Memory B cell (primary cell): ENCODE measurements around the gene BBS9.

Experiments
- ATAC-seq: fragments of 150-1000 bp; cut with Tn5 transposase; 2 replicates; pipeline ENCODE4 v1.10.0; 2021; ENCODE audit warnings: low read depth, mild to moderate bottlenecking, moderate library complexity
- DNase-seq, 2 donors: peaks; one replicate each; pipeline ENCODE4 v3.0.0; 2022; ENCODE audit warnings: low spot score in 2 of 2
- H3K27ac Mint-ChIP-seq: one replicate; pipeline ENCODE4 v1.8.0; 2022; ENCODE audit warnings: mild to moderate bottlenecking, moderate library complexity, mixed read lengths
- H3K27me3 Mint-ChIP-seq: one replicate; pipeline ENCODE4 v1.8.0; 2022; ENCODE audit warnings: mixed read lengths
- H3K36me3 Mint-ChIP-seq: one replicate; pipeline ENCODE4 v1.8.0; 2022; ENCODE audit warnings: mild to moderate bottlenecking, mixed read lengths
- H3K4me1 Mint-ChIP-seq: one replicate; pipeline ENCODE4 v1.8.0; 2022; ENCODE audit warnings: mixed read lengths
- H3K4me3 Mint-ChIP-seq: one replicate; pipeline ENCODE4 v1.8.0; 2022; ENCODE audit warnings: mild to moderate bottlenecking, moderate library complexity, mixed read lengths
- H3K9me3 Mint-ChIP-seq: one replicate; pipeline ENCODE4 v1.8.0; 2022; ENCODE audit warnings: mixed read lengths

Gene BBS9

GRCh38 chr7:33432821-33433220 is 303.5 kb downstream of the BBS9 start:
- Mint-ChIP-seq H3K9me3 (no peaks in the 10 kb centered on the region), H3K36me3 (peaks cover 3% of the 10 kb centered on the region), H3K27me3 (no peaks in the 10 kb centered on the region), H3K27ac (no peak overlapping the region), H3K4me3 (no peak overlapping the region), H3K4me1 (no peaks in the 10 kb centered on the region)
- ATAC-seq: no peak
- no peak for DNase-seq

GRCh38 chr7:33433357-33433756 is 304.0 kb downstream of the BBS9 start:
- Mint-ChIP-seq H3K36me3 (peaks cover 3% of the 10 kb centered on the region), H3K9me3 (no peaks in the 10 kb centered on the region), H3K4me3 (no peak overlapping the region), H3K27me3 (no peaks in the 10 kb centered on the region), H3K4me1 (no peaks in the 10 kb centered on the region), H3K27ac (no peak overlapping the region)
- DNase-seq: no peak
- no peak for ATAC-seq

GRCh38 chr7:33444511-33444910 is 315.1 kb downstream of the BBS9 start:
- peaks cover 4% of the 10 kb centered on the region for H3K36me3 Mint-ChIP-seq
- H3K4me1 Mint-ChIP-seq: peaks cover 9% of the 10 kb centered on the region
- H3K27ac Mint-ChIP-seq: no peak overlapping the region
- no peaks in the 10 kb centered on the region for H3K9me3 Mint-ChIP-seq
- ATAC-seq (no peak), DNase-seq (no peak)
- no peaks in the 10 kb centered on the region for H3K27me3 Mint-ChIP-seq
- H3K4me3 Mint-ChIP-seq: no peak overlapping the region

- no peak for ATAC-seq
- Mint-ChIP-seq H3K4me1 (peaks cover 12% of the 10 kb centered on the region), H3K4me3 (no peak overlapping the region)
Measured at GRCh38 chr7:33446551-33446950, 317.2 kb downstream of the BBS9 start.

GRCh38 chr7:33448035-33448434 is 318.7 kb downstream of the BBS9 start:
- Mint-ChIP-seq H3K36me3 (peaks cover 20% of the 10 kb centered on the region), H3K4me3 (no peak overlapping the region), H3K27me3 (no peaks in the 10 kb centered on the region), H3K27ac (no peak overlapping the region), H3K4me1 (peaks cover 12% of the 10 kb centered on the region), H3K9me3 (peaks cover 5% of the 10 kb centered on the region)
- DNase-seq (no peak), ATAC-seq (no peak)

More at GRCh38 chr7:33446551-33446950, 317.2 kb downstream of the BBS9 start:
- peaks cover 14% of the 10 kb centered on the region for H3K36me3 Mint-ChIP-seq
- H3K27me3 Mint-ChIP-seq: no peaks in the 10 kb centered on the region
- DNase-seq: no peak
- H3K27ac Mint-ChIP-seq: no peak overlapping the region
- H3K9me3 Mint-ChIP-seq: peaks cover 3% of the 10 kb centered on the region

GRCh38 chr7:33449847-33450246 is 320.5 kb downstream of the BBS9 start:
- DNase-seq (no peak), ATAC-seq (no peak)
- no peak overlapping the region for H3K27ac Mint-ChIP-seq
- peaks cover 24% of the 10 kb centered on the region for H3K36me3 Mint-ChIP-seq
- H3K9me3 Mint-ChIP-seq: peaks cover 5% of the 10 kb centered on the region
- no peak overlapping the region for H3K4me3 Mint-ChIP-seq
- peaks cover 12% of the 10 kb centered on the region for H3K4me1 Mint-ChIP-seq
- no peaks in the 10 kb centered on the region for H3K27me3 Mint-ChIP-seq

GRCh38 chr7:33452805-33453502 is 323.6 kb downstream of the BBS9 start:
- peaks cover 7% of the 10 kb centered on the region for H3K4me1 Mint-ChIP-seq
- H3K27ac Mint-ChIP-seq: no peak overlapping the region
- H3K4me3 Mint-ChIP-seq: no peak overlapping the region
- no peaks in the 10 kb centered on the region for H3K27me3 Mint-ChIP-seq
- ATAC-seq (no peak), DNase-seq (no peak)
- peaks cover 5% of the 10 kb centered on the region for H3K9me3 Mint-ChIP-seq
- peaks cover 23% of the 10 kb centered on the region for H3K36me3 Mint-ChIP-seq

- Mint-ChIP-seq H3K9me3 (peaks cover 1% of the 10 kb centered on the region), H3K27me3 (no peaks in the 10 kb centered on the region), H3K27ac (no peak overlapping the region), H3K36me3 (peaks cover 10% of the 10 kb centered on the region), H3K4me3 (no peak overlapping the region), H3K4me1 (no peaks in the 10 kb centered on the region)
- no peak for ATAC-seq
- DNase-seq: no peak
Measured at GRCh38 chr7:33457039-33457438, 327.7 kb downstream of the BBS9 start.

GRCh38 chr7:33458581-33458980 is 329.2 kb downstream of the BBS9 start:
- Mint-ChIP-seq H3K27me3 (no peaks in the 10 kb centered on the region), H3K9me3 (no peaks in the 10 kb centered on the region), H3K4me1 (no peaks in the 10 kb centered on the region), H3K36me3 (peaks cover 1% of the 10 kb centered on the region), H3K4me3 (no peak overlapping the region), H3K27ac (no peak overlapping the region)
- DNase-seq (no peak), ATAC-seq (no peak)

- no peak for ATAC-seq
- peaks cover 1% of the 10 kb centered on the region for H3K36me3 Mint-ChIP-seq
- H3K4me1 Mint-ChIP-seq: no peaks in the 10 kb centered on the region
- no peak overlapping the region for H3K27ac Mint-ChIP-seq
- H3K27me3 Mint-ChIP-seq: no peaks in the 10 kb centered on the region
- DNase-seq: no peak
- no peak overlapping the region for H3K4me3 Mint-ChIP-seq
- H3K9me3 Mint-ChIP-seq: no peaks in the 10 kb centered on the region
Measured at GRCh38 chr7:33459340-33459751, 330.0 kb downstream of the BBS9 start.

- Mint-ChIP-seq H3K4me1 (no peaks in the 10 kb centered on the region), H3K27ac (no peak overlapping the region)
Measured at GRCh38 chr7:33463131-33463530, 333.8 kb downstream of the BBS9 start.

GRCh38 chr7:33466203-33466602 is 336.8 kb downstream of the BBS9 start:
- Mint-ChIP-seq H3K36me3 (peaks cover 25% of the 10 kb centered on the region), H3K27ac (no peak overlapping the region), H3K4me1 (no peaks in the 10 kb centered on the region), H3K27me3 (no peaks in the 10 kb centered on the region), H3K4me3 (no peak overlapping the region), H3K9me3 (peaks cover 5% of the 10 kb centered on the region)
- ATAC-seq: no peak
- no peak for DNase-seq

More at GRCh38 chr7:33463131-33463530, 333.8 kb downstream of the BBS9 start:
- Mint-ChIP-seq H3K27me3 (no peaks in the 10 kb centered on the region), H3K9me3 (peaks cover 3% of the 10 kb centered on the region), H3K36me3 (peaks cover 15% of the 10 kb centered on the region), H3K4me3 (no peak overlapping the region)
- DNase-seq (no peak), ATAC-seq (no peak)

GRCh38 chr7:33471636-33472242 is 342.4 kb downstream of the BBS9 start:
- Mint-ChIP-seq H3K27me3 (no peaks in the 10 kb centered on the region), H3K27ac (no peak overlapping the region), H3K36me3 (peaks cover 19% of the 10 kb centered on the region), H3K9me3 (peaks cover 5% of the 10 kb centered on the region), H3K4me3 (no peak overlapping the region), H3K4me1 (peaks cover 2% of the 10 kb centered on the region)
- DNase-seq (no peak), ATAC-seq (no peak)

- ATAC-seq (no peak), DNase-seq (no peak)
- no peak overlapping the region for H3K27ac Mint-ChIP-seq
- no peaks in the 10 kb centered on the region for H3K27me3 Mint-ChIP-seq
- peaks cover 15% of the 10 kb centered on the region for H3K36me3 Mint-ChIP-seq
- H3K9me3 Mint-ChIP-seq: peaks cover 5% of the 10 kb centered on the region
- peaks cover 4% of the 10 kb centered on the region for H3K4me1 Mint-ChIP-seq
- H3K4me3 Mint-ChIP-seq: no peak overlapping the region
Measured at GRCh38 chr7:33472348-33473025, 343.1 kb downstream of the BBS9 start.
